Osteocyte (in vitro differentiated cells): ENCODE measurements around the gene GUCY1A1. TPM values are rescaled to one million over a fixed set of nuclear protein-coding genes. Genes with fewer than 3 reads are reported as not detected.

Experiments
- DNase-seq: peaks from one replicate; pipeline ENCODE4 v3.0.0; 2021; ENCODE audit warnings: mixed read lengths; ENCODE audit not compliant: unreplicated experiment; ENCODE audit errors: extremely low spot score
- H3K27ac Mint-ChIP-seq: one replicate; pipeline ENCODE4 v1.8.0; 2021; ENCODE audit warnings: mild to moderate bottlenecking, mixed read lengths; ENCODE audit not compliant: unreplicated experiment
- H3K27me3 Mint-ChIP-seq: one replicate; pipeline ENCODE4 v1.8.0; 2021; ENCODE audit warnings: mixed read lengths; ENCODE audit not compliant: unreplicated experiment
- H3K36me3 Mint-ChIP-seq: one replicate; pipeline ENCODE4 v1.8.0; 2021; ENCODE audit warnings: mixed read lengths; ENCODE audit not compliant: unreplicated experiment
- H3K4me1 Mint-ChIP-seq: one replicate; pipeline ENCODE4 v1.8.0; 2021; ENCODE audit warnings: mixed read lengths; ENCODE audit not compliant: unreplicated experiment
- H3K4me3 Mint-ChIP-seq: one replicate; pipeline ENCODE4 v1.8.0; 2021; ENCODE audit warnings: mild to moderate bottlenecking, moderate library complexity, mixed read lengths; ENCODE audit not compliant: unreplicated experiment
- H3K9me3 Mint-ChIP-seq: one replicate; pipeline ENCODE4 v1.8.0; 2021; ENCODE audit warnings: mixed read lengths; ENCODE audit not compliant: unreplicated experiment
- total RNA-seq: library from RNA; stranded (reverse); gene quantifications from 2 replicates; pipeline ENCODE4 v1.2.1, GENCODE V29; 2021
- TF ChIP-seq, protein P1 (sequence below): fragments of 200-600 bp; sonication (generic); IDR thresholded peaks from 2 replicates; pipeline ENCODE4 v1.5.0; 2021; ENCODE audit warnings: antibody characterized with exemption, mild to moderate bottlenecking, moderate library complexity

The GUCY1A1 gene
- total RNA-seq, 1 donor from 2014 or later = 11.5 TPM

DNA sequence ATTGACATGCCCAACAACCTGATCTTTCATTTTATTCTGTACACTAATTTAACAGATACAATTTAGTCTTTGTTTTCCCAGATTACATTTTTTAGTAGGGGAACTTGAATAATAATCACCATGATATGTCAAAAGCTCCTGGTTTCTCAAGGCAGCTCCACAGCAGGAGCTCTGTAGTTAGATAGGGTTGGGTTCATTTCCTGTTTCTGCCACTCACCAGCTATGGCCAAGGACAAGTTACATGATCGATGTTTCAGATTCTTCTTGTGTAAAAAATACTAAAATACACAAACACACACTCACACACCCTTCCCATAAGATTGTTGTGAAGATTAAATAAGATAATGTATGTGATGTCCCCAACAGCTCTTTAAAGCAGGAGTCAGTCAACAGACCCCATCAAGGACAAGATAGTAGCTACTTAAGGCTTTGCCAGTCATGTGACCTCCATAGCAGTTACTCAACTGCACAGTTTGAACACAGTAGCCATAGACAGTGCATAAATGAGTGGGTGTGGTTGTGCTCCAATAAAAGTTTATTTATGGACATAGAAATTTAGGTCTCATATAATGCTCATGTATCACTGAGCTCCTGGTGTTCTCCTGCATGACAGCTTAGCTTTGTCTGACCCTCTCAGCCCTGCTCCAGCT, 18.4 kb downstream of the GUCY1A1 start:
- Mint-ChIP-seq H3K27ac (peak overlapping the region; percentile 21), H3K4me1 (peaks cover 50% of the 10 kb centered on the region), H3K9me3 (peaks cover 3% of the 10 kb centered on the region), H3K36me3 (no peaks in the 10 kb centered on the region), H3K27me3 (no peaks in the 10 kb centered on the region), H3K4me3 (no peak overlapping the region)
- TF ChIP-seq, protein P1, sequence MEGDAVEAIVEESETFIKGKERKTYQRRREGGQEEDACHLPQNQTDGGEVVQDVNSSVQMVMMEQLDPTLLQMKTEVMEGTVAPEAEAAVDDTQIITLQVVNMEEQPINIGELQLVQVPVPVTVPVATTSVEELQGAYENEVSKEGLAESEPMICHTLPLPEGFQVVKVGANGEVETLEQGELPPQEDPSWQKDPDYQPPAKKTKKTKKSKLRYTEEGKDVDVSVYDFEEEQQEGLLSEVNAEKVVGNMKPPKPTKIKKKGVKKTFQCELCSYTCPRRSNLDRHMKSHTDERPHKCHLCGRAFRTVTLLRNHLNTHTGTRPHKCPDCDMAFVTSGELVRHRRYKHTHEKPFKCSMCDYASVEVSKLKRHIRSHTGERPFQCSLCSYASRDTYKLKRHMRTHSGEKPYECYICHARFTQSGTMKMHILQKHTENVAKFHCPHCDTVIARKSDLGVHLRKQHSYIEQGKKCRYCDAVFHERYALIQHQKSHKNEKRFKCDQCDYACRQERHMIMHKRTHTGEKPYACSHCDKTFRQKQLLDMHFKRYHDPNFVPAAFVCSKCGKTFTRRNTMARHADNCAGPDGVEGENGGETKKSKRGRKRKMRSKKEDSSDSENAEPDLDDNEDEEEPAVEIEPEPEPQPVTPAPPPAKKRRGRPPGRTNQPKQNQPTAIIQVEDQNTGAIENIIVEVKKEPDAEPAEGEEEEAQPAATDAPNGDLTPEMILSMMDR = no peak
- DNase-seq = no peak

GRCh38 chr4:155687380-155687982, 20.8 kb downstream of the GUCY1A1 start:
- H3K4me1 Mint-ChIP-seq = peaks cover 43% of the 10 kb centered on the region
- H3K27me3 Mint-ChIP-seq = no peaks in the 10 kb centered on the region
- H3K4me3 Mint-ChIP-seq = no peak overlapping the region
- peaks cover 6% of the 10 kb centered on the region for H3K9me3 Mint-ChIP-seq
- DNase-seq = no peak
- TF ChIP-seq, protein P1 = no peak
- H3K27ac Mint-ChIP-seq = no peak overlapping the region
- no peaks in the 10 kb centered on the region for H3K36me3 Mint-ChIP-seq

DNA sequence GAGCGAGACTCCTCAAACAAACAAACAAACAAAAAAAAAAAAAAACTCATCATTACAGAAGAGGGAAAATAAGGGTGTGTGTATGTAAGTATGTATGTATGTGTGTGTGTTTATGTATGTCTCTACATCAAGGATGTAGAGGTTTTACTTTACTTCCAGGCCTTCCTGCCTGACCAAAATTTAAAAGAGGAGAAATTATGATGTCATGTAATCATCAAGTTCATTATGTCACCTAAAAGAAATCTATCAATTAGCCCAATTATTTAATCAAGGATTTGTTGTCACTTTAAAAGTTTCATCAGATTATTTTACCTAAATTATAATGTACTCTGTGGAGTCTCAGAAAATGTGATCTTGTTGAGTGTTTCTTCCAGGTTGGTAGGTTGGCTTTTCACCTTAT, 21.6 kb downstream of the GUCY1A1 start:
- Mint-ChIP-seq H3K27me3 (no peaks in the 10 kb centered on the region), H3K4me1 (peaks cover 38% of the 10 kb centered on the region)

GRCh38 chr4:155688860-155689259, 22.2 kb downstream of the GUCY1A1 start:
- Mint-ChIP-seq H3K27ac (no peak overlapping the region), H3K27me3 (no peaks in the 10 kb centered on the region), H3K9me3 (peaks cover 6% of the 10 kb centered on the region), H3K36me3 (no peaks in the 10 kb centered on the region), H3K4me3 (no peak overlapping the region), H3K4me1 (peaks cover 34% of the 10 kb centered on the region)
- no peak for DNase-seq
- TF ChIP-seq, protein P1 = no peak

More for the DNA sequence above, 21.6 kb downstream of the GUCY1A1 start:
- Mint-ChIP-seq H3K27ac (no peak overlapping the region), H3K9me3 (peaks cover 6% of the 10 kb centered on the region), H3K4me3 (no peak overlapping the region), H3K36me3 (no peaks in the 10 kb centered on the region)
- TF ChIP-seq, protein P1 = no peak
- DNase-seq = no peak

- Mint-ChIP-seq H3K4me3 (no peak overlapping the region), H3K36me3 (no peaks in the 10 kb centered on the region), H3K27me3 (no peaks in the 10 kb centered on the region), H3K9me3 (peaks cover 6% of the 10 kb centered on the region), H3K4me1 (peaks cover 21% of the 10 kb centered on the region), H3K27ac (peak overlapping the region; percentile 36)
- DNase-seq = no peak
- TF ChIP-seq, protein P1 = no peak
Observed at GRCh38 chr4:155690044-155690837, 23.6 kb downstream of the GUCY1A1 start.
